Activated T-cell treated with anti-CD3 and anti-CD28 coated beads, Interleukin-2, amount 50 U/mL, for 48 hours (primary cell): ENCODE data around the gene IL27RA.
A peak's percentile ranks its signal among the peaks of the same experiment; 100 is the strongest.
"Not testable (repeated sequence)": the region's sequence is repeated elsewhere in the genome, so short reads cannot be mapped to it uniquely, and the experiment has no call there.

Experiments
- DNase-seq, 2 experiments: peaks; one replicate each; pipeline ENCODE4 v3.0.0-alpha.2; 2020

Gene IL27RA

DNA sequence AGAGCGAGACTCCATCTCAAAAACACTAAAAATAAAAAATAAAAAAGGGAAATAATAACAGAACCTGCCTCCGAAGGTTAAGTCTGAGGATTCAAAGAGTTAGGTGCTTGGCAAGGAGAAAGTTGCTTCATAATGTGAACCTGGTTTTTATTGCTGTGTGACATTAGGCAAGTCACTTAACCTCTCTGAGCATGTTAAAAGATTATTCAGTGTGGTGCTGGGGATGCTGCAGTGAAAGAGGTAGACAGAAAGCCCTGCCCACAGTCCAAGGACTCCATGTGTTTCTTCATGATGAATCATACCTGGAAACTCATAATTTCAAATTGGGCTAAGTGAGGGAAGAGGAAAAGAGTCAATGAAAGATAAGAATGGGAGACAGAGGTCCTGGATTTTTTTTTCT, 2.4 kb downstream of the IL27RA start:
- no peak for DNase-seq

- not testable (repeated sequence) for DNase-seq
Measured at GRCh38 chr19:14035159-14035558, 3.6 kb downstream of the IL27RA start.

- DNase-seq: no peak
Measured at GRCh38 chr19:14035706-14036105, 4.1 kb downstream of the IL27RA start.

- DNase-seq: no peak
Measured at GRCh38 chr19:14039181-14039580, 7.6 kb downstream of the IL27RA start.

DNA sequence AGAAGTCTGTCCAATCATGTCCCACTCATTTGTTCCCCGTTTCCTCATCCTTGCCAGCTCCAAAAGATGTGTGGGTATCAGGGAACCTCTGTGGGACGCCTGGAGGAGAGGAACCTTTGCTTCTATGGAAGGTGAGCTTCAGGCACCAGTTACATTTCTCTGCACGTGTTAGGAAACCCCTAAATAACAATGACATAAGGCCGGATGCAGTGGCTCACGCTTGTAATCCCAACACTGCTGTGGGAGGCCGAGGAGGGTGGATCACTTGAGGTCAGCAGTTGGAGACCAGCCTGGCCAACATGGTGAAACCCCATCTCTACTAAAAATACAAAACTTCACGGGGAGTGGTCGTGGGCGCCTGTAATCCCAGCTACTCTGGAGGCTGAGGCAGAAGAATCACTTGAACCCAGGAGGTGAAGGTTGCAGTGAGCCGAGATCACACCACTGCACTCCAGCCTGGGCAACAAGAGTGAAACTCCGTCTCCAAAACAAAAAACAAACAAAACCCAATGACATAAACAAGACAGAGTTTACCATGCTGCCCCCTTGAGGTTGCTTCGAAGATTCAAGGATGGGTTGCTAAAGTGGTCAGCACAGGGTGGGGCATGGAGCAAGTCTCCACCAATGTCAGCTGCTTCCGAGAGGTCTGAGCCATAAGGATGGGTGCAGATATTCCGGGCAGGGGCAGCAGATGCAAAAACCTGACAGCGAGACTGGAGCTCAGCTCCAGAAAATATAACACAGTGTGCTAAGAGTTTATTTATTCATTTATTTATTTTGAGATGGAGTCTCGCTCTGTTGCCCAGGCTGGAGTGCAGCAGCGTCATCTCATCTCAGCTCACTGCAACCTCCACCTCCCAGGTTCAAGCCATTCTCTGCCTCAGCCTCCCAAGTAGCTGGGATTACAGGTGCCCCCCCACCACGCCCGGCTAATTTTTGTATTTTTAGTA, 11.4 kb downstream of the IL27RA start:
- peak in 1 of 2 experiments; percentile 34 for DNase-seq

DNA sequence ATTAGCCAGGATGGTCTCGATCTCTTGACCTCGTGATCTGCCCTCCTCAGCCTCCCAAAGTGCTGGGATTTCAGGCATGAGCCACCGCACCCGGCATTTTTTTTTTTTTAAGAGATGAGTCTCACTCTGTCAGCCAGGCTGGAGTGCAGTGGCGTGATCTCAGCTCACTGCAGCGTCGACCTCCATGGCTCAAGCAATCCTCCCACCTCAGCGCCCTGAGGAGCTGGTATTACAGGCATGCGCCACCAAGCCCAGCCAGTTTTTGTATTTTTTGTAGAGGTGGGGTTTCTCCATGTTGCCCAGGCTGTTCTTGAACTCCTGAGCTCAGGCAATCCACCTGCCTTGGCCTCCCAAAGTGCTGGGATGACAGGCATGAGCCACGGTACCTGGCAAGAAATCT, 16.3 kb downstream of the IL27RA start:
- not testable (repeated sequence) for DNase-seq

DNA sequence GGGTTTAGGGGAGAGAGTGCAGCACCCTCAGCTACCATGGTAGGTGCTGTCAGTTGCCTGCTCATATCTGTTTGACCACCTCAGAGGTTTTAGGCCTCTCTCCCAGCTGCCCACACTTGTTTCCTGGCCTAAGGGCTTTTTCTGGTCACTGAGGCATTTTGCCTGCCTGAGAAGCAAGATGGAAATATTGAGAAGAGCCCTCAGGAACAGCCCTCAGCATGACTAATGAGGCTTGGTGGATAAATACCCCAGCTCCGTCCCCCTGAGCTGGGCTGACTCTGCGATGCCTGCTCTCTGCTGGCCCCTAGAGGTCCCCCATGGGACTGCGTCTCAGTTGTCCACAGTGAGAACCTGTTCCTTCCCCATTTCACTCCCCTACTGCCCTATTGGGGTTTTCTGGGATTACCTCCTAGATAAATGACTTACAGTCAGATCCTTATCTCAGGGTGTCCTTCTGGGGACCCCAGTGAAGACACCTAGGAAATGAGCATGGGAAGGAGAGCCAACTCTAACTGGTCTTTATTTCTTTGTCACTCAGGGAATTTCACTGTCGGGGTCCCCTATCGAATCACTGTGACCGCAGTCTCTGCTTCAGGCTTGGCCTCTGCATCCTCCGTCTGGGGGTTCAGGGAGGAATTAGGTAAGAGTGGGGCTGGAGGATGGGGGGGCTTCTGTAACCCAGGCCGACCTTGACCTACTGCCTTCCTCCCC, 17.0 kb downstream of the IL27RA start:
- peak; percentile 89 for DNase-seq

DNA sequence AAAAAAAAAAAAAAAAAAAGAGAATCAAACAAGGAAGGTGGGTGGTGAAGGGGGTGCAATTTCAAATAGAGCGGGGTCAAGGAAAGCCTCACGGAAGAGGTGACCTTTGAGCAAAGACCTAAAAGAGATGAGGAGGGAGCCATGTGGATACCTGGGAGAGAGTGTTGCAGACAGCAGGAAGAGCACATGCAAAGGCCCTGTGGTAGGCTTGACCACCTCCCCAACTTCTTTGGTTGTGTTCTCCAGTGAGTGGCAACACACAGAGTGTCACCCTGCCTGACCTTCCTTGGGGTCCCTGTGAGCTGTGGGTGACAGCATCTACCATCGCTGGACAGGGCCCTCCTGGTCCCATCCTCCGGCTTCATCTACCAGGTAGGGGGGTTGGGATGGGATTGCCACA, 18.9 kb downstream of the IL27RA start:
- DNase-seq: no peak

- not testable (repeated sequence) for DNase-seq
Measured at GRCh38 chr19:14050961-14051360, 19.4 kb downstream of the IL27RA start.

GRCh38 chr19:14051980-14052379, 20.4 kb downstream of the IL27RA start:
- DNase-seq: no peak

GRCh38 chr19:14052470-14052869, 20.9 kb downstream of the IL27RA start:
- no peak for DNase-seq

DNA sequence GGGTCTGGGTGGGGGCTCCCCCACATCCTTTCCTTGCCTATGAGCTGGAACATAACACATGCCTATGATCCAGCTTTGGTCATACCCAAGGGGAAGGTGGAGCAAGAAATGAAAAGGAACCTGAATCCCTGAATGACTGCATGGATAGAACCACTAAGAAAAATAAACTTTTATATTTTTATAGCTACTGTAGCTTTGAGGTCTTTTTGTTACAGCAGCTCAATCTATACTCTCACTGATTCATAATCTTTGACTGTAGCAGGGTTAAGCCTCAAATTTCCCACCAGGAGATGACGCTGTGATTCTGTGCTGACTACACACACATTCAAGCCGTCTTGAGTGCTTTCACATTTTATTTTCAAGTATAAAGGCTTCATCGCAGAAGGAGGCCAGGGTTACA, 21.5 kb downstream of the IL27RA start:
- no peak for DNase-seq

GRCh38 chr19:14053500-14053899, 21.9 kb downstream of the IL27RA start:
- no peak for DNase-seq

GRCh38 chr19:14054099-14054498, 22.5 kb downstream of the IL27RA start:
- no peak for DNase-seq

GRCh38 chr19:14054721-14055120, 23.2 kb downstream of the IL27RA start:
- DNase-seq: no peak

DNA sequence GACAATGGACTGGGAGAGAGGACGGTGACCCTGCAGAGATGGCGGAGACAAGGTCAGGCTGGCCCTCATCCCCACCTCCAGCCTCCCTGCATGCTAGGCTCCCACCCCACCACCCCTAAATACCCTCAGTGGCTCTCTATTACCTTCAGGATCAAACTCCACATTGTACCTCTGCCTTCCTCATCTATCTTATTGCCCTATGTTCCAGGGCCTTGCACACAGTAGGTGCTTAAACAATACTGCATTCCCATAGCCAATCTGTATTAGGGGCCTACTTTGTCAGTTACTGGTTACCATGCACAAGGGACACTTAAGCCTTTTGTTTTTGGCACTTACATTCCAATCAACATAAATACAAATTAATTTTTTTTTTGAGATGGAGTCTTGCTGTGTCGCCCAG, 23.8 kb downstream of the IL27RA start:
- no peak for DNase-seq

- DNase-seq: no peak
Measured at GRCh38 chr19:14056069-14056666, 24.6 kb downstream of the IL27RA start.

DNA sequence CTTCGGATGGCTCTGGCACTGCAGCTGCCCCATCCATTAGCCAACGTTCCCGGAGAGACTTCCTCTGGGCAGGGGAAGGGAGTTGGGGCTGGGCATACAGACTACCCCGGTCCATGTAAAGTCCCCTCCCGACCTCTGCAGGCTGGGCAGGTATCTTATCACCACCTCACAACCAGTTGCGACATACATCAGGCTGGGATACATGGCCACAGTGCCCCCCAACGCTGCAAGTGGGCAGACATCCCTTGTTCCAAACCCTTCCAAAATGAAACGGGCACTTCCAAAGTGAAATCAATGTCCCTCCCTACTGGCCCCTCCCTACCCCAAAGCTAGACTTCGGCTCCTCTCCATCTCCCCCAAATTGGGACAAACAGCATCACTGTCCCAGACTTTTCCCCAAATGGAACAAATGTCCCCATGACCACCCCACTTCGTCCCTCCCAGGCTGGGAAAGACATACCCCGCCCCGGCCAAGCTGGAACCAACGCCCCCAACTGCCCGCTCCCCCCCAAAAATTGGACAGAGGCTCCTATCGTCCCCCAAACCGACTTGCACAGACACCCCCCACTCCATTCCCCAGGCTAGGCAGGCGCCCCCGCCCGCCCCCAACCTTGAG, 25.3 kb downstream of the IL27RA start:
- DNase-seq: no peak

DNA sequence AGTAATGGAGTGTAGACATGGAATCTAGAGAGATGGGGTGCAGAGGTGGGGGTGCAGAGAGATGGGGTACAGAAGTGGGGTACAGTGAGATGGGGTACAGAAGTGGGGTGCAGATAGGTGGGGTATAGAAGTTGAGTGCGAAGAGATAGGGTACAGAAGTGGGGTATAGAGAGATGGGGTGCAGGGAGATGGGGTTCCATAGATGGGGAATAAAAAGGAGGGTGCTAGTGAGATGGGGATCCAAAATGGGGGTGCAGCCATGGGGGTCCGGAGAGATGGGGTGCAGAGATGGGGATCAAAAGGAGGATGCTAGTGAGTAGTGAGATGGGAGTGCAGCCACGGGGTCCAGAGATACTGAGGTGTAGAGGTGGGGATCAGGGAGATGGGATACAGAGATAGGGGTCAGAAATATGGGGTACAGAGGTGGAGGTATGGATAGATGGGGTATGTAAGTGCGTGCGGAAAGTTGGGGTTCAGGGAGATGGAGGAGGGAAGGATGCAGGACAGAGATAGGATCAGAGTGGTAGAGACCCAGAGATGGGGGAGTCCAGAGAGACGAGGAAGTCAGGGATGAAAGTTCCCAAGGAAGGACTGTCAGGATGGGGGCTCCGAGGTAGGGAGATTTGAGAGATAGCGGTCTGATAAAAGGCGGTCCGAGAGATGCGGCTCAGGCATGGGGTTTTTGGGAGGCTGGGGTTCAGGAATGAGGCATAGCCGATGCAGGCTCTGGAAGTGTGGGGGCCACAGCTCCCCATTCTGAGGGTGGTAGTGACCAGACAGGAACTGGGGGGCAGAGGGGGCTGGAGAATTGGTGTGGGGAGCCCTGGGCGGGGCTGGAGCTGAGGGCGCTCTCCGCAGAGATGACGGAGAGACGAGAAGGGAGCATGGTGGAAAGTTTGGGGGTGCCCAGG, 26.9 kb downstream of the IL27RA start:
- no peak for DNase-seq

DNA sequence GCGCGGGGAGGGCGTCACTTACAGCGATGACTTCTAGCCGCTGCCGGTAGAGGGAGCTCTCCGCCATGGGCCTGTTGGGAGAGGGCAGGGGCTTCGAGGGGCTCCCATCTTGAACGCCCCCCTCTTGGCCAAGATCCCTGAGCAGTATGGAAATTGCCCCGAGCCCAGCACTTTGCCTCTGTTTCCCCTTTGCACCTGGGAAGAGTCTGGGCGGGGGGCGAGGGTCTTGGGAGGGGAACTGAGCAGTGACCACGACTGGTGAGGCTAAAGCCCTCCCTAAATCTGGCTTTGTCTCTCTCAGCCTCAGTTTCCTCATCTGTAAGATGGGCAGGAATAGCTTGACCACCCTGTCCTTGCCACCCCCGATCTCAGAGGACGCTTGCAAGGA, 27.5 kb downstream of the IL27RA start:
- DNase-seq: peak; percentile 69 to 71

- DNase-seq: no peak
Measured at GRCh38 chr19:14059652-14060155, 28.1 kb downstream of the IL27RA start.
